Body of pancreas (tissue), 4 donors: Measurements from ENCODE around the gene SYCP2L.

Experiments used
- POLR2A ChIP-seq, 3 donors: fragments of 450-650 bp; IDR thresholded peaks; one replicate each; pipeline ENCODE4 v1.6.1; 2016; ENCODE audit warnings: antibody characterized with exemption in 3 of 3, mild to moderate bottlenecking in 2 of 3
- TF ChIP-seq, protein P1 (sequence below), 7 experiments: fragments of 450-650 bp in 4 of 7; fragments of 200-600 bp in 3 of 7; sonication (generic) in 3 of 7; IDR thresholded peaks; one replicate each; pipeline ENCODE4 v1.5.1; 2016 to 2019; ENCODE audit warnings: antibody characterized with exemption in 7 of 7

GRCh38 chr6:10874207-10874606, 12.6 kb upstream of the SYCP2L start:
- TF ChIP-seq POLR2A (IDR thresholded peaks at IDR 0.05), result no peak
- TF ChIP-seq, protein P1, sequence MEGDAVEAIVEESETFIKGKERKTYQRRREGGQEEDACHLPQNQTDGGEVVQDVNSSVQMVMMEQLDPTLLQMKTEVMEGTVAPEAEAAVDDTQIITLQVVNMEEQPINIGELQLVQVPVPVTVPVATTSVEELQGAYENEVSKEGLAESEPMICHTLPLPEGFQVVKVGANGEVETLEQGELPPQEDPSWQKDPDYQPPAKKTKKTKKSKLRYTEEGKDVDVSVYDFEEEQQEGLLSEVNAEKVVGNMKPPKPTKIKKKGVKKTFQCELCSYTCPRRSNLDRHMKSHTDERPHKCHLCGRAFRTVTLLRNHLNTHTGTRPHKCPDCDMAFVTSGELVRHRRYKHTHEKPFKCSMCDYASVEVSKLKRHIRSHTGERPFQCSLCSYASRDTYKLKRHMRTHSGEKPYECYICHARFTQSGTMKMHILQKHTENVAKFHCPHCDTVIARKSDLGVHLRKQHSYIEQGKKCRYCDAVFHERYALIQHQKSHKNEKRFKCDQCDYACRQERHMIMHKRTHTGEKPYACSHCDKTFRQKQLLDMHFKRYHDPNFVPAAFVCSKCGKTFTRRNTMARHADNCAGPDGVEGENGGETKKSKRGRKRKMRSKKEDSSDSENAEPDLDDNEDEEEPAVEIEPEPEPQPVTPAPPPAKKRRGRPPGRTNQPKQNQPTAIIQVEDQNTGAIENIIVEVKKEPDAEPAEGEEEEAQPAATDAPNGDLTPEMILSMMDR (IDR thresholded peaks at IDR 0.05), result no peak
